Activated naive CD8-positive, alpha-beta T cell treated with anti-CD3 and anti-CD28 coated beads, Interleukin-2, amount 50 U/mL, for 16 hours (primary cell): ENCODE measurements around the gene SPA17.

Source experiments
- DNase-seq: peaks from one replicate; pipeline ENCODE4 v3.0.0-alpha.2; 2020; ENCODE audit warnings: low read depth, low spot score

SPA17 gene

GRCh38 chr11:124724979-124725718, 51.4 kb downstream of the SPA17 start:
- no peak for DNase-seq

GRCh38 chr11:124725719-124726105, 52.0 kb downstream of the SPA17 start:
- no peak for DNase-seq

GRCh38 chr11:124727474-124727873, 53.8 kb downstream of the SPA17 start:
- DNase-seq, result no peak

- no peak for DNase-seq
Observed at GRCh38 chr11:124728134-124728533, 54.4 kb downstream of the SPA17 start.

- no peak for DNase-seq
Observed at GRCh38 chr11:124729571-124729970, 55.9 kb downstream of the SPA17 start.

- no peak for DNase-seq
Observed at GRCh38 chr11:124732230-124732629, 58.5 kb downstream of the SPA17 start.

GRCh38 chr11:124736736-124737135, 63.0 kb downstream of the SPA17 start:
- no peak for DNase-seq

GRCh38 chr11:124737638-124738305, 64.1 kb downstream of the SPA17 start:
- no peak for DNase-seq

- DNase-seq, result no peak
Observed at GRCh38 chr11:124738713-124739478, 65.2 kb downstream of the SPA17 start.

GRCh38 chr11:124739479-124740276, 66.0 kb downstream of the SPA17 start, which contains the start of gene NRGN:
Gene NRGN (plus strand): TSS chr11:124739942. CDS start chr11:124740085, 143 bp downstream.
- peak; percentile 61 for DNase-seq

GRCh38 chr11:124740277-124740882, 66.7 kb downstream of the SPA17 start:
- no peak for DNase-seq

- DNase-seq, result no peak
Observed at GRCh38 chr11:124742555-124742954, 68.9 kb downstream of the SPA17 start.

GRCh38 chr11:124743050-124743449, 69.3 kb downstream of the SPA17 start:
- no peak for DNase-seq

GRCh38 chr11:124745270-124745834, 71.6 kb downstream of the SPA17 start:
- DNase-seq, result no peak

GRCh38 chr11:124745835-124746620, 72.3 kb downstream of the SPA17 start:
- no peak for DNase-seq

GRCh38 chr11:124746621-124747243, 73.0 kb downstream of the SPA17 start:
- no peak for DNase-seq
